Measurements from ENCODE around the gene RAVER1.

RAVER1 gene

DNA sequence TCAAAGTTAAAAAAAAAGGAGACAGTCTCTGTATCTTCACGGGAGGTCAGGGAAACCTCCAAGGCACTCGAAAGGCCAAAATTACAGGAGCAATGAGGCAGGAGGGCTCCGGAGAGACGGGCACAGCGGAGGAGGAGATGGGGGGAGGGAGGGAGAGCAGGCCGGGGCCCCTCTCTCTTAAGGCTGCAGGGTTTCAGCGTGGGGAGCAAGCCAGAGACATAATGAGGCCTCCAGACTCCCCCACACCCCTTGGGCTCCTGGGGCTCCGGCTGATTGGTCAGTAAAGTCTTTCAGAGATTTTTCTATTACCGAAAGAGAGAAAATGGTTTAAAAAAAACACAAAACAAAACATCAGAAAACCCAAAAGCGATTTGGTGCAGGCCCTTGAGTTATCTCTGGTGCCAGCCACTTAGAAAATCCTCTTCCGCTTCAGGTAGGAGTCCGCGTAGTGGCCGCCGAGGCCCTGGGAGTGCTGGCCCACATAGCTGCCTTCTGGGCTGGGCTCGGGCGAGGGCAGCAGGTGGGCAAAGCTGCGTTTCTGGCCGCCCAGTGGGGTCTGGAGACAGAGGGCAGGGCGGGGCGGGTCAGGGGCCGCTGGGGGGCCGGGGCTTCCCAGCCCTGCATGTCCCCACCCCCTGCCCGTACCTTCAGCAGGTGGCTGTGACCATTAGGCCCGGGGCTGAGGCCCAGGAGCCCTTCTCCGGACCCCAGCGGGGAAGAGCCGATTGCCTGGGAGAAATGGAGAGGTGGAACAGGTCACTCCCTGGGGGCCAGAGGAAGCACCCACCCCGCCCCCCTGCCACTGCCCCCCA, 16.1 kb downstream of the RAVER1 start:
- no peak for DNase-seq

DNA sequence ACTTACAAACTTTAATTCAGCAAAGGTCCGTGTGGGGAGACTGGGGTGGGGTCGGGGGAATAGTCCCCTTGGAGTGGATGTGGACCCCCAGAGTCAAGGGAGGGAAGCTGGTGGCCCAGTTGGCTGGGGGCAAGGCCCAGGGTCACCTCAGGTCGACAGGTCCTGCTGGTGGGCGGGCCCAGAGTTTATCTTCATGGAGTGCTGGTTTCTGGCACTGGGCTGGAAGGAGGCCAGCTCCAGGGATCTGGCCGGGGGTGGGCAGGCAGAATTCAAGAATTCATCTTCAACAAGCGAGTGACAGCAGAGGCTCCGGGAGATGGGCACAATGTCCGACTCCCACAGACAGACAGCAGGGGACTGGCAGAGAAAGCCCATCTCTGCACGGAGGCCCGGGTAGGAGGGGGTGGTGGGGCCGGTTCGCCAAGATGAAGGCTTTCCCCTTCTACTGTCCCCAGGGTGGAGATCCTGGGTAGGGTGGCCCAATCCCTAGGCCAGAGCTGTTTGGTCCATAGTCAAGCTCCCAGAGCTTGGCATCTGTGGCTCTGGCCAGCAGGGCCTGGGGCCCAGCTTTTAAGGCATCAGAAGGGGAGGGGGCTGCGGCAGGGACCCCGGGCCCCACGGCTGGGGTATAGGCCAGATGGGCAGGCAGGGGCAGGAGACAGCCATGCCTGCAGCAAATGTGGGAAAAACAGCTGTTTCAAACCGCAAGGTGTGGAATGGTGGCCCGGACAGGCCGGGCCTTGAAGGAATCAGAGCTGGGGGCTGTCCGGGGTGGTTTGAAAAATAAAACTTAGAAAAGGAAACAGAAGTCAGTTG, 16.9 kb downstream of the RAVER1 start:
- DNase-seq: no peak

DNA sequence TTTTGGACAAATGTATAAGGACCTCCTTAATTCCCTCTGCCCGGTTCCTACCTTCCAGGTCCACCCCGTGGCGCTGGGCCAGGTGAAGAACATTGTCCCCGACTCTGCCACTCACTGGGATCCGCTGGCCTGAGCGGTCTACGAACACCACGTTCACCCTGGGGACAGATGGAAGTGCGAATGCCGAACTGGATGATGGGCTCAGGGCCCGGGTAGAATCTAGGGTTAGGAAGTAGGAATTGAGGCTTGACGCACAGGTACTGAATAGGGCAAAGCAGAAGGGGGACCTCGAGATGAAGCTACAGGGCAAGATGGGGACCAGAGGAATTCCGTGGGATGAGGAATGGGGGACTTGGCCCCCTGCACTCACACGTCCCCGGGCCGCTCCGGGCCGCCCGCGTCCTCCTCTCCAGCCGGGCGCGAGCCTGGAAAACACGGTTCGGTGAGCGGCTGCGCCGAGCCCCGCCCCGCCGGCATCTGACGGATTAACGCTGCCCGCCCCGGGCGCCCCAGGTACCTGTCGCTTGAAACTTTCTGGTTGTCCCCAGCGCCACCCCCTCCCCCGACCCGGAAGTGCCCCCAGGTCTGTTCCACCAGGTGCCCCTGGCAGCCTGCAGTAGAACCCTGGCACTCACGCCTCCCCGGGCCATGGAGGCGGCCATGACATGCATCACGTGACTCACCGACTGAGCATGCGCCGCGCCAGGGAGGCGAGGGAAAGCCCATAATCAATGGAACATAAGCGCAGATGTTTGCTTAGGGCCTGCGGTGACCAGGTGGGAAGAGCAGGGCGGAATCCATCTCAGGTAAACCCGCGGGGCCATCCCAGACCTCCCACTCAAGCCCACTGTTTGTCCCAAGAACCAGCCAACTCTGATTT, 17.8 kb downstream of the RAVER1 start, which contains the start of gene FDX2:
TSS of gene FDX2 (minus strand) at position 681 of the 880 bp plus-strand sequence. CDS start at position 662, 19 bp downstream.
- peak; percentile 90 for DNase-seq

DNA sequence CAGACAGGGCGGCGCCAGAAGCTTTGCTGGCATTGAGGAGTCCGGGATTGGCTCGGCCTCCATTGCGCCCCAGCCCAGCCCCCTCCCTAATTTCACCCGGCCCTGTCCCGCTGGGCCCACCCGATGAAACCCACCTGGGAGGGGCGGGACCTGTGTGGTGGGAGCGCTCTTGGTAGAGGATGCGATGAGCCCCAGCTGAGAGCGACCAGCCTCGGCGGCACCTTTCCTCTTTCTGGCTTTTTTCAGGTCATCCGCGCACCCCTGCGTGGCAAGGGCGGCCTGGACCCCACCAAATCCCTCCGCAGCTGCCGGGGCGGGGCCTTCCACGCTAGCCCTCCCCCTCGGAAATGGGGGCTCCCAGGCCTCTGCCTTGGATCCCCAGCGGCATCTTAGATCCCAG, 23.9 kb downstream of the RAVER1 start, which contains the start of gene ZGLP1:
TSS of gene ZGLP1 (minus strand) at position 393 of the 400 bp plus-strand sequence.
- DNase-seq: no peak

DNA sequence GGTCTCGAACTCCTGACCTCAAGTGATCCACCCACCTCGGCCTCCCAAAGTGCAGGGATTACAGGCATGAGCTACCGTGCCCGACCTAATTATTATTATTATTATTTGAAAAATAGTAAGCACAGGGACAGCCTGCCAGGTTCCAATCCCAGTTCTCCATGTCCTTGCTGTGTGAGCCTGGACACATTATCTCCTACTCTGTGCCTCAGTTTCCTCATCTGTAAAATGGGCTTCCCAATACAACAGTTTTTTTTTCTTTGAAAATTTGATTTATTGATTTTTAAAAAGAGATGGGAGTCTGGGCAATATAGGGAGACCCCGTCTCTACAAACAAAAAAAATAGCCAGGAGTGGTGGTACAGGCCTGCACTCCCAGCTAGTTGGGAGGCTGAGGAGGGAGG, 27.0 kb downstream of the RAVER1 start:
- DNase-seq: no peak

DNA sequence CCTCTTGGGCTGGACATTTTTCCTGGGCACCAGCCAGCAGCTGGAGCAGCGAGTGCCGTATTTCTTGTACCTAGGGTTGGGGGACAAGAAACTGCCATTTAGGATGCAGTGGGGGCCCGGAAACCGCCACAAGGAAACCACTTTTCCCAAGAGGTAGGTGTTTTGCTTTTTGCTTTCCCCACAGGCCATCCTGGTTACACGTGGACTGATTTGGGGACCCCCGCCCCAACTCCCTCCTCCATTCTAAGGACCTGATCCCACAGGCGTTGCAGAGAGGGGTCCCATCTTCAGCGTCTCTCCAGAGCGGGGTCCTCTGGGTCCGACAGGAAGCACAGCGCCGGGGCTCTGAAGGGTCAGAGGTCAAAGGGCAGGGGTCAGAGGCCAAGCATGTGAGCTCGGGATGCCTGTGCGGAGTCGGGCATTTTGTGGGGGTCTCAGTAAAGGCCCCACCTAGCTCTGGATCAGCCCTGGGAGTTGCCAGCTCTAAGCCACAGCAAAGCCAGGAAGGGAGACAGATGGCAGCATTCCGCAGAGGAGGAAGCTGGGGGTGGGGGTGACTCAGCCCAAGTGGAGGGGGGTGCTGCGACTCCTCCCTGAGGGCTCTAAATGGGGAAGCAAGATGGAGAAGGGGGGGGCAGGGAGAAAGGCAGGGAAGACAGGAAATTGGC, 28.1 kb downstream of the RAVER1 start:
- no peak for DNase-seq

DNA sequence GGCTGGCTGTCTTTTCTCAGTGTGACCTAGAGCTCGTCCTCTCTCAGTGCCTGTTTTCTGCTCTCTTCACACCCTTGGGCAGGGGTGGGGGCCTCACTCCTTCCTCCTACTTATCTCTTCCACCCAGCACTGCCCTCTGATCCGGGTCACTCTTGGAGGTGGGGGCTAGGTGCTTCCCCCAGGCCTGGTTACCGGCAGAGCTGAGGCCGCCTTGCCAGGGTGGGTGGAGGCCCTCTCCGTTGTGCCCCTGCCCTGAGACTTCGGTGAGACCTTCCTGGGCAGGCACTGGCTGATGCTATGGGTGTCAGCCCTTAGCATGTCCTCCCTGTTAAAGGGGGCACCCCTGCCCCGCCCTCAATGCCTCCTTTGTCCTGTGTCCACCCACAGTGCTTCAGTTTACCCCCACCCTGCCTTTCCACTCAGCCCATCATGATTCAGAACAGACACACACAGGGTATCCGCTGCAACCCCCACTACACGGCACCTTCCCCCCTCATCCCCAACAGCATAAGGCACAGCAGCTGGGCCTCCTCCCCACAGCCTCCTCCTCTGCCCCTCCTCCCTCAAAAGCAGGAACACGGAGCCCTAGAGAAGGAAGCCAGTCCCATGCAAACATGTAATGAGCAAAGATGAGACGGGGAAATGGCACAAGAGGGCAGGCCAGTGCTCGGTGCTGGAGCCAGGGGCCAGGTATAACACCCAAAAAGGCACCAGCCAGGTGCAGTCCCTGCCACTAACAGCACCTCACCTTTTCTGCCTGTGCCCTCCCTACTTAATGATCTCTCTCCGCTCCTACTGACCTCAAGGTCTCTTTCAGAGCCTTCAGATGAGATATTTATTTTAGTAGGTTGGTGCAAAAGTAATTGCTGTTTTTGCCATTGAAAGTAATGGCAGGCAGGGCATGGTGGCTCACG, 33.5 kb downstream of the RAVER1 start:
- peak; percentile 24 for DNase-seq

DNA sequence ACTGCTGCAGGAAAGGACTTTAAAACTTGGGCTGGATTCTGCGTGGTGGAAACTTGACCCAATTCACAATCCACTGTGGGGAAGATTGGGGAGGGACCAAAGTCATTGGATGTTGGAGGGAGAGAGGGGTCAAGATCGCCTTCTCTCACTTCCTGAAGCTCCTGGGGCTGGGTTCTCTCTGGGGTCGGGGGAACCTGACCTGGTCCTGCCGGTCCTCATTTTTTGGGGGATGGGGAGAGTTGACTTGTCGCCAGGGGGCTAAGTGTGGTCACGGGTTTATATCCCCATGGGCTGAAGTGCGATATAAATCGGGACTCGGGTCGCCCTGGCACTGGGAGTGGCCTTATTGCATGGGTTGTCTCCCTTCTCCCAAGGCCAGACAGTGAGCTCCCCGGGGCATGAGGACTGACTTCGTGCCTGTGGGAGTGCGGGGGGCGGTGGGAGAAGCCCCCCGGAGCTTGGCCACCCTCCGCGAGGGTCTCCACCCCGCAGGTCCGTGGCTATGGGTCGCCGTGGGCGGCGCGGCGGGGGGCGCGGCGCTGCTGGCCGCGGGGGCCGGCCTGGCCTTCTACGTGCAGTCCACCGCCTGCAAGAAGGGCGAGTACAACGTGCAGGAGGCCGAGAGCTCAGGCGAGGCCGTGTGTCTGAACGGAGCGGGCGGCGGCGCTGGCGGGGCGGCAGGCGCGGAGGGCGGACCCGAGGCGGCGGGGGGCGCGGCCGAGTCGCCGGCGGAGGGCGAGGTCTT, 37.3 kb downstream of the RAVER1 start:
- peak; percentile 27 for DNase-seq

DNA sequence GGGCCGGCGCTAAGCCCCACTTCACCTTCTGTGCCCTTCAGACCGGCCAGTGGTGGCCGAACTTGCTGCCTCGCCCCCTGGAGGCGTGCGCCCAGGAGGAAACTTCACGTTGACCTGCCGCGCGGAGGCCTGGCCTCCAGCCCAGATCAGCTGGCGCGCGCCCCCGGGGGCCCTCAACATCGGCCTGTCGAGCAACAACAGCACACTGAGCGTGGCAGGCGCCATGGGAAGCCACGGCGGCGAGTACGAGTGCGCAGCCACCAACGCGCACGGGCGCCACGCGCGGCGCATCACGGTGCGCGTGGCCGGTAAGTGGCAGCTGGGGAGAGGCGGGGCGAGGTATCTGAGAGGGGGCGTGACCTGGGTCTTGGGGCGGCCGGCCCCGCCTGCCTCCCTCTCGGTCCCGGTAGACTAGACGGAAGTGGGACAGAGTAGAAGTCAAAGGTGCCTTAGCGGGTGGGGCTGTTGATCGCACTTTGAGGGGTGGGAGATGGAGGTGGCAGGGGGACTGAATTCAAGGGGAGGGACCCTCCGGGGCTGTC, 38.0 kb downstream of the RAVER1 start:
- DNase-seq: peak; percentile 25

DNA sequence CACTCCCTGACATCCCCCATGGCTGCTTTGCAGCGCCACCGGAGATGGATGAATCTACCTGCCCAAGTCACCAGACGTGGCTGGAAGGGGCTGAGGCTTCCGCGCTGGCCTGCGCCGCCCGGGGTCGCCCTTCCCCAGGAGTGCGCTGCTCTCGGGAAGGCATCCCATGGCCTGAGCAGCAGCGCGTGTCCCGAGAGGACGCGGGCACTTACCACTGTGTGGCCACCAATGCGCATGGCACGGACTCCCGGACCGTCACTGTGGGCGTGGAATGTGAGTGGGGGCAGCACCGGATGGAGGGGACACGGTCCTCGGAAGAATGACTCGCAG, 39.0 kb downstream of the RAVER1 start:
- no peak for DNase-seq

DNA sequence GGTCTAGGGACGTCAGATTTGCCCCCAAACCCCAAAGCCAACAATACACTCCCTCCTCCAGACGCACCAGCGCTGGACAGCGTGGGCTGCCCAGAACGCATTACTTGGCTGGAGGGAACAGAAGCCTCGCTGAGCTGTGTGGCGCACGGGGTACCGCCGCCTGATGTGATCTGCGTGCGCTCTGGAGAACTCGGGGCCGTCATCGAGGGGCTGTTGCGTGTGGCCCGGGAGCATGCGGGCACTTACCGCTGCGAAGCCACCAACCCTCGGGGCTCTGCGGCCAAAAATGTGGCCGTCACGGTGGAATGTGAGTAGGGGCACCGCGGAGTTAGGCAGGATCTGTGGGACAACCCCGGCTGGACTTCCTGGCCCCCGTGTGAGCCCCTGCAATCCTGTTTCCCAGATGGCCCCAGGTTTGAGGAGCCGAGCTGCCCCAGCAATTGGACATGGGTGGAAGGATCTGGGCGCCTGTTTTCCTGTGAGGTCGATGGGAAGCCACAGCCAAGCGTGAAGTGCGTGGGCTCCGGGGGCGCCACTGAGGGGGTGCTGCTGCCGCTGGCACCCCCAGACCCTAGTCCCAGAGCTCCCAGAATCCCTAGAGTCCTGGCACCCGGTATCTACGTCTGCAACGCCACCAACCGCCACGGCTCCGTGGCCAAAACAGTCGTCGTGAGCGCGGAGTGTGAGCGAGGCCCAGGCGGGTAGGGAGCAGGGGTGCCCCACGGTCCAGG, 39.5 kb downstream of the RAVER1 start:
- DNase-seq: no peak

DNA sequence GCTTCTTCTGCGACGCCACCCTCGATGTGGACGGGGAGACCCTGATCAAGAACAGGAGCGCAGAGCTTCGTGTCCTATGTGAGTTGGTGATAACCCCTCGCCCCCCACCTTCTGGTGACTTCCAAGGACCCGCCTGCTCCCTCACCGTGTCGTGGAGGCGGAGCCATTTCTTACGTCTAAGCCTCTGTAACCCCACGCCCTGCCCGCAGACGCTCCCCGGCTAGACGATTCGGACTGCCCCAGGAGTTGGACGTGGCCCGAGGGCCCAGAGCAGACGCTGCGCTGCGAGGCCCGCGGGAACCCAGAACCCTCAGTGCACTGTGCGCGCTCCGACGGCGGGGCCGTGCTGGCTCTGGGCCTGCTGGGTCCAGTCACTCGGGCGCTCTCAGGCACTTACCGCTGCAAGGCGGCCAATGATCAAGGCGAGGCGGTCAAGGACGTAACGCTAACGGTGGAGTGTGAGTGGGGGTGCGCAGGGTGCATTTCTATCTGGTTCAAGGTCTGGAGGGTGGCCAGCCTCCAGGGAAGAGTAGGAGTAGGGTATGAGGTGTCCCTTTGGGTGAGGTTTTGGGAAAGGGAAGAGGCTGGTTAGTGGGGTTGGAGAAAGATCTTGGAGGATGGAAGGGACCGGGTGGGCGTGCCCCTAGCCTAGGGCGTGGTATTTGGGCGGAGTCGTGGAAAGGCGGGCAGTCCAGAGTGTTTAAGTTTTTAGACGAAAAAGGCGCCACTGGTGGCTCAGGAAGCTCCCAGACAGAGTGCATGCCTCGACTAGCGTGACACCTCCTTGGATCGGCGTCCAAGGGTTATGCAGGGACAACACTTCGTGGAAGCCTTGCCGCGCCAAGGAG, 40.3 kb downstream of the RAVER1 start:
- no peak for DNase-seq

DNA sequence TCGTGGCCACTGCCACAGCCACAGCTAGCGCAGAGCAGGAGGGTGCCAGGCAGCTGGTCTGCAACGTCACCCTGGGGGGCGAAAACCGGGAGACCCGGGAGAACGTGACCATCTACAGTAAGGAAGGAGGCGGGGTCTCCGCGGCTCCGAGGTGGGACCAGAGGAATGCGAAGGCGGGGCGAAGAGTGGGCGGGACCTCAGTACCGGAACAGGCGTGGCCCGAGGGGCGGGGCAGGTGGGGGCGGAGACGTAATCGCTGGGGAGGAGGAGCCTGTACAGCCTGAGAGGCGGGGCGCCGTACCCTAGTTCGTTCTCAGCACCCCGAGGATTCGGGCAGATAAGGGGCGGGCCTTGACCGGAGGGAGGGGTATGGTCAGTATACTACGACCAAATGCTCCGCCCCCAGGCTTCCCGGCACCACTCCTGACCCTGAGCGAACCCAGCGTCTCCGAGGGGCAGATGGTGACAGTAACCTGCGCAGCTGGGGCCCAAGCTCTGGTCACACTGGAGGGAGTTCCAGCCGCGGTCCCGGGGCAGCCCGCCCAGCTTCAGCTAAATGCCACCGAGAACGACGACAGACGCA, 41.0 kb downstream of the RAVER1 start:
- peak; percentile 71 for DNase-seq

DNA sequence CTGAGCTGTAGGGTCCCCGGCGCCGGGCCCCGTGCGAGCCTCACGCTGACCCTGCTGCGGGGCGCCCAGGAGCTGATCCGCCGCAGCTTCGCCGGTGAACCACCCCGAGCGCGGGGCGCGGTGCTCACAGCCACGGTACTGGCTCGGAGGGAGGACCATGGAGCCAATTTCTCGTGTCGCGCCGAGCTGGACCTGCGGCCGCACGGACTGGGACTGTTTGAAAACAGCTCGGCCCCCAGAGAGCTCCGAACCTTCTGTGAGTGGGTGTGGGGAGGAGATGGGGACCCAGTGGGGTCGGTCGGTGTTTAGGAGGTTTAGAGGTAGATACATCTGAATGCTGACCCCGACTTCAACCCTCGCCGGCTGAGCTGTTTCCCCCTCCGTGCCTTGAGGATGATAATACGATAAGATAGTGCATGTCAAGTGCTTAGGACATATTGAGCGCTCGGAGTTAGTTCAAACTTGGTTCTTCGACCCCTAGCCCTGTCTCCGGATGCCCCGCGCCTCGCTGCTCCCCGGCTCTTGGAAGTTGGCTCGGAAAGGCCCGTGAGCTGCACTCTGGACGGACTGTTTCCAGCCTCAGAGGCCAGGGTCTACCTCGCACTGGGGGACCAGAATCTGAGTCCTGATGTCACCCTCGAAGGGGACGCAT, 41.6 kb downstream of the RAVER1 start:
- DNase-seq: no peak

DNA sequence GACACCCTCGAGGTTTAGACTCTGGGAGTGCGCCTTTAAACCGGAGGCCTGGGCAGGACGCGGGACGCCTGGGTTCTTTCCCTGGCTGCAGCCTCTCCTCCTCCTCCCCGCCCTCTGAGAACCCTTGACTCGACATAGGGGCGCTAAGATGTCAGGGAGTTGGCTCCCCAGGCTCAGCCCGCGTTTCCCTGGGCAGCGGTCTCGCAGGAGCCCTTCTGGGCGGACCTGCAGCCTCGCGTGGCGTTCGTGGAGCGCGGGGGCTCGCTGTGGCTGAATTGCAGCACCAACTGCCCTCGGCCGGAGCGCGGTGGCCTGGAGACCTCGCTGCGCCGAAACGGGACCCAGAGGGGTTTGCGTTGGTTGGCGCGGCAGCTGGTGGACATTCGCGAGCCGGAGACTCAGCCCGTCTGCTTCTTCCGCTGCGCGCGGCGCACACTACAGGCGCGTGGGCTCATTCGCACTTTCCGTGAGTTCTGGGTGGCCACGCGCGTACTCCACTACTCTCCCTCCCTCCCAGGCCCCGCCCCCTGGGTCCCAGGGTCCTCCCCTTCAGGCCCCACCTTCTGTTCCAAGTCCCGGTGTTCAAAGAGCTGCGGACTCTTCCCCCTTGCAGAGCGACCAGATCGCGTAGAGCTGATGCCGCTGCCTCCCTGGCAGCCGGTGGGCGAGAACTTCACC, 42.3 kb downstream of the RAVER1 start:
- no peak for DNase-seq

DNA sequence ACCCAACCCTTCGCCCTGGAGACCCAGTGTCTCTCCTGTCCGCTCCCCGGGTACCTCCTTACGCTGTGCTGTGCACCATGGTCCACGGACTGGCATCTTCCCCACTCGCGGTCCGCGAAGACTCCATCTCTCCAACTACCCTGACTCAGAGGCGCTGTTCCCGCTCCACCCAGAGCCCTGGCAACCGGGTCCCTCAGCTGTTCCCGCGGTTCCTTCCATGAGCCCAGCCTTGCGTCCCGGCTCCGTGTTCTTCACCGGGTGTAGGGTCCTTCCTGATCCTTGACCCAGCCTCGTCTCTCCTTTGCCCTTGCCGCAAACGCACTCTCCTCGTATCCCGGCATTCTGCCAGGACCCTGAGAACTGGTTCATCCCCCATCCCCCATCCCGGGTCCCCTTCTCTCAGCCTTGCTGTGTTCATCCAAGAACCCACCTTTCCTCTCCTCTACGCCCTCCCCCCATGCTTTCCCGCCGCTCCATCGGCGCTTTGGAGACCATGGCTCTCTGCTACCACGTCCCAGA, 42.9 kb downstream of the RAVER1 start:
- no peak for DNase-seq
